Activated naive CD4-positive, alpha-beta T cell treated with anti-CD3 and anti-CD28 coated beads, Interleukin-2, amount 50 U/mL, for 24 hours (primary cell): ENCODE measurements around the gene RBM44.
A peak's percentile ranks its signal among the peaks of the same experiment; 100 is the strongest.

Experiments
- H3K27ac Mint-ChIP-seq: one replicate; pipeline ENCODE4 v1.8.0; 2021; ENCODE audit warnings: mild to moderate bottlenecking, mixed read lengths
- H3K27me3 Mint-ChIP-seq: one replicate; pipeline ENCODE4 v1.8.0; 2021; ENCODE audit warnings: mixed read lengths
- H3K36me3 Mint-ChIP-seq: one replicate; pipeline ENCODE4 v1.8.0; 2021; ENCODE audit warnings: mixed read lengths
- H3K4me1 Mint-ChIP-seq: one replicate; pipeline ENCODE4 v1.8.0; 2021; ENCODE audit warnings: mixed read lengths
- H3K4me3 Mint-ChIP-seq: one replicate; pipeline ENCODE4 v1.8.0; 2021; ENCODE audit warnings: mild to moderate bottlenecking, mixed read lengths
- H3K9me3 Mint-ChIP-seq: one replicate; pipeline ENCODE4 v1.8.0; 2021; ENCODE audit warnings: mixed read lengths

The RBM44 gene

DNA sequence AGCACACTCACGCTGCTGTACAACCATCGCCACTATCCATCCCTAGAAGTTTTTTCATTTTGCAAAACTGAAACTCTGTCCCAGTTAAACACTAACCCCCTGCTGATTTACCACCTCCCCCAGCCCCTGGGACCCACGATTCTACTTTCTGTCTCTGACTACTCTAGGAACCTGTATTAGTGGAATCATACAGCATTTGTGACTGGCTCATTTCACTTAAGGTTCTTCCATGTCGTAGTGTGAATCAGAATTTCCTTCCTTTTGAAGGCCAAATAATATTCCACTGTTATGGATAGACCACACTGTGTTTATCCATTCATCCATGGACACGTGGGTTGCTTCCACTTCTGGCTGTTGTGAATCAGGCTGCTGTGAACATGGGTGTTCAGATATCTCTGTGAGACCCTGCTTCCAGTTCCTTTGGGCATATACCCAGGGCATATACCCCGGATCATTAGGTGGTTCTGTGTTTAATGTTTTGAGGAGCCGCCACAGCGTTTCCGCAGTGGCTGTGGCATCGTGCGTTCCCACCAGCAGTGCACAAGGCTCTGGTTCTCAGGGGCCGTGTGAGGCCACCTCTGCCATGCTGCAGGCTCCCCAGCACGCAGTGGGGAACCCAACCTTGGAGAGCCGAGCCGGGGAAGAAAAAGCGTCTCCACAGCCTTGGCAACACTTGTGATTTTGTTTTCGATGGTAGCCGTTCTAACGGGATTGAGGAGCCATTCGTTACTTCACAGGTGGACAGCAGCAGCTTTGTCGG, 70.9 kb downstream of the RBM44 start:
- peaks cover 19% of the 10 kb centered on the region for H3K4me1 Mint-ChIP-seq
- no peaks in the 10 kb centered on the region for H3K27me3 Mint-ChIP-seq
- H3K36me3 Mint-ChIP-seq = no peaks in the 10 kb centered on the region
- H3K4me3 Mint-ChIP-seq = peak overlapping the region; percentile 16
- no peaks in the 10 kb centered on the region for H3K9me3 Mint-ChIP-seq
- no peak overlapping the region for H3K27ac Mint-ChIP-seq

DNA sequence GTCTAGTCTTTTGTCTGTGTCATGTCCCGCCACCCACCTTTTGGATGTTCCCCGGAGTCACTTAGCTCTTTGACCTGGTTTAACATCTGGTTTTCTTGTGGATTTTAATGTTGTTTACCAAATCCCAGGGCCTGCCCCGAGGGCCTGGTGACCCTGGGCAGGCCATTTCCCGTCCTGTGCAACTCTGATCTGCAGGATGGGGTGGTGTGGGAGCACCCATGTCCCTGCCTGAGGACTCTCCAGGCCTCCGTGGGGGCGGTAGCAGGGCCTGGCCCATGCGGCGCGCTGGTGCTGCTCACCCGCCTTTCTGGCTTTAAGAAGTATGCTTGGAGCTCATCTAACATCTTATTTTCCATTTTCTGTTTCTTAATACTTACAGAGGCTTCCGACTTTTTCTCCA, 71.5 kb downstream of the RBM44 start:
- Mint-ChIP-seq H3K27ac (no peak overlapping the region), H3K9me3 (no peaks in the 10 kb centered on the region), H3K36me3 (no peaks in the 10 kb centered on the region)

DNA sequence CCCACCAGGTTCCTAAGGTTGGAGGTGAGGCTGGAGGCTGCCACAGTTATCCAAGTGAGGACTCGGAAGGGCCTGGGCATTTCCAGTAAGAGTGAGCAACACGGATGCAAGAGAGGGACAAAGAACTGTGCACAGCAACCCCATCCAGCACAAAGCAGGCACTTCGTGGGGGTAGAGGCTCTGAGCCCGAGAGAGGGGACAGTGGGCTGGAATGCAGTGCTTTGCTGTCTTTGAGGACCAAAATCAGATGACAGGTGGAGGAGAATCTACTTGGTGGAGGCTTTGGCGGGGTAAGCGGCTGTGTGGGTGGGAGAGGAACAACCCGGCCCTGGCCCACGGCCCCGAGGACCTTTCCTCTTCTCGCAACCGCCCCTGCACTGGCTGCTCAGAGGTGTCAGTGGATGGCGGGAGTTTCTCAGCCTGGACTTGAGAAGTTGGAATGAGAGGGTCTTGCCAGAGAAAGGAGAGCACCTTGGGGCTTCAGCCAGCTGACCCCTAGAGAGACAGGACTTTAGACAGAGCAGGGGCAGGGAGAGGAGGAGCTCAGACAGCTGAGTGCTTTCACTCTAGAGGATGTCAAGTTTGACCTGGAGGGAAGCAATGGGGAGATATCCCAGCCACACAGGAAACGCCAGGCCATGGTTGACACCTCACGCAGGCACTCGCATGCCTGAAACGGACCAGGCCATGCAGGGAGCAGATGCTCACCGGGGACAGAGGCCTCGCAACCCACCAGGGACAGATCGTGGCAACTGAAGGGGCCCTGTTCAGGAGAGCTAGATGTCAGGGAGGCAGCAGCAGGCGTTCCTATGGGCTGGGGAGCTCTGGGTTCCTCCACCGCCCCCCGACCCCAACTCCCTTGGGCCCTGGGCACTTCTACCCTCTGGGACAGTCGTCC, 72.4 kb downstream of the RBM44 start:
- Mint-ChIP-seq H3K4me1 (peaks cover 19% of the 10 kb centered on the region), H3K9me3 (no peaks in the 10 kb centered on the region), H3K27me3 (no peaks in the 10 kb centered on the region), H3K36me3 (no peaks in the 10 kb centered on the region), H3K27ac (no peak overlapping the region), H3K4me3 (no peak overlapping the region)

More for the DNA sequence above, 71.5 kb downstream of the RBM44 start:
- Mint-ChIP-seq H3K4me3 (no peak overlapping the region), H3K4me1 (peaks cover 19% of the 10 kb centered on the region), H3K27me3 (no peaks in the 10 kb centered on the region)

DNA sequence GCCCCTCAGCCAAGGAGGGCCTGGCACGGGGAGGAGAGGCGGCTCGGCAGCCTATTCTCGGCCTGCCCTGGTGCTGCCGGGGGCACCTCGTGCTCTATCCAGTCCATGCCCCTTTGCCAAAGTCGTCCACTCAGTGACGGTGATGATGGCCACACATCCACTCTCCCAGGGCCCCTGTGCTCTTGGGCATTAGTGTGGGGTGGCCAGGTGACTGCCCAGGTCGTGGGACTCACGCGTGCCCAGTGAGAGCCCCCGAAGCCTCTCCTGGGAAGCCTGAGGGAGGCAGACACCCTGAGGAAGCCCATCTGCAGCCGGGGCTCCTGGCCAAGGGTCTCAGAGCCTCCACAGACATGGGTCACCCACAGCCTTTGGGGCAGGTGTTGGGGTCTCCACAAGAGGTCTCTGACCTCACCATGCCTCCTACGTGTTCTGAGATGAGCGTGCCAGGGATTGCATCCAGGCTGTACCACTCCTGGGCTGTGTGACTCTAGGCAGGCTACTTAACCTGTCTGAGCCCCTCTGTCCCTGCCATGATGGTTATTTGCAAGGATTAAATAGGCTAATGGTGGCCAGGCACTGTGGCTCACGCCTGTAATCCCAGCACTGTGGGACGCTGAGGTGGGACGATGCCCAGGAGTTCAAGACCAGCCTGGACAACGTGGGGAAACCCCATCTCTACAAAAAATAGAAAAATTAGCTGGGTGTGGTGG, 73.8 kb downstream of the RBM44 start:
- H3K4me1 Mint-ChIP-seq = peaks cover 19% of the 10 kb centered on the region
- H3K27ac Mint-ChIP-seq = no peak overlapping the region
- H3K36me3 Mint-ChIP-seq = no peaks in the 10 kb centered on the region

DNA sequence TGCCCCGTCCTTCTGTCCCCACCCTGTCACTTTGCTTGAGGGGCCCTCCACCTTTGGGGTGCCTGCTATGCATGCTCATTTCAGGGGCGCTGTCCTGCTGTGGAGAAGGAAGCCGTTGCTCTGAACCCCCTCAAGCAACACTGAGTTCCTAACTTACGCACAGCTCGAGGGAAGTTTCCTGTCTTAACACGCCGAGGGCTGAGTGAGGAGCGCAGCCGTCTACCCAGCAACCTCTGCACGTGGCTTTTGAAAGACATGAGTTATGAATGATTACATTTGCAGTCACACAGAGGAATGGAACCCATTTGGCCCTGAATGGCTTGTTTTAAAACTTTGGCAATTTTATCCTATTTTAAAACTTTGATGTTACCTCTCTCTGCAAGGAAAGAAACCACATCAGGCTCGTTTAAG, 74.8 kb downstream of the RBM44 start:
- Mint-ChIP-seq H3K4me3 (no peak overlapping the region), H3K9me3 (no peaks in the 10 kb centered on the region)

More for the DNA sequence above, 73.8 kb downstream of the RBM44 start:
- H3K4me3 Mint-ChIP-seq = no peak overlapping the region
- H3K9me3 Mint-ChIP-seq = no peaks in the 10 kb centered on the region
- H3K27me3 Mint-ChIP-seq = no peaks in the 10 kb centered on the region

DNA sequence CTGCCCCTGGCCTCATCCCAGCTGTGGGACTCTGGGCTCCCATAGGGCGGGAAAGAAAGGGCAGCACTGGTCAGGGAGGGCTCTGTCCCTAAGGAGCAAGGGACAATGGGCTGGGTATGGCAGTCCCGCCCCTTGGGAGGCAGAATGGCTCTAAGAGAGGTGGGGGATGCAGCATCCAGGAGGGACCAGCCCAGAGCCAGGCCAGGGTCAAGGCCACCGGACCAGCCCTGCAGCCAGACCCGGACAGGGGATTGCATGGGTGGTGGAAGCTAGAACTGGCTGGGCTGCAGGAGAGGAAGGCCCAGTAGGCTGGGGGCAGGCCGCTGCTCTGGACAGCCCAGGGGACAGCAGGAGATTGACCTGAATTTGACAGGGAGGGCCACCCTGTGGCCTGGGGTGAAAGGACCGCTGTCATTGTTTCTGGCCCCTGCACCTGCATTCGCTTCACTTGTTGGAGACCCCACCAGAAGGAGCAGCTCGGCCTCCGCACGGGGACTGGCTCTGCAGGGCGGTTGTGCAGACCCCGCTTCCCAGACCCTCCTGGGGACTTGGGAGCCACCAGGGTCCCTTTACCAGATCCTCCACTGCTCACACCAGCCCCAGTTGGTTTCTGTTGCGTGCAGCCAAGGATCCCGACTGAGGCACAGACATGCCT, 75.4 kb downstream of the RBM44 start:
- Mint-ChIP-seq H3K4me3 (no peak overlapping the region), H3K4me1 (peaks cover 12% of the 10 kb centered on the region), H3K36me3 (no peaks in the 10 kb centered on the region), H3K27me3 (no peaks in the 10 kb centered on the region), H3K27ac (no peak overlapping the region), H3K9me3 (no peaks in the 10 kb centered on the region)

More for the DNA sequence above, 74.8 kb downstream of the RBM44 start:
- Mint-ChIP-seq H3K27ac (no peak overlapping the region), H3K27me3 (no peaks in the 10 kb centered on the region), H3K4me1 (peaks cover 18% of the 10 kb centered on the region), H3K36me3 (no peaks in the 10 kb centered on the region)

DNA sequence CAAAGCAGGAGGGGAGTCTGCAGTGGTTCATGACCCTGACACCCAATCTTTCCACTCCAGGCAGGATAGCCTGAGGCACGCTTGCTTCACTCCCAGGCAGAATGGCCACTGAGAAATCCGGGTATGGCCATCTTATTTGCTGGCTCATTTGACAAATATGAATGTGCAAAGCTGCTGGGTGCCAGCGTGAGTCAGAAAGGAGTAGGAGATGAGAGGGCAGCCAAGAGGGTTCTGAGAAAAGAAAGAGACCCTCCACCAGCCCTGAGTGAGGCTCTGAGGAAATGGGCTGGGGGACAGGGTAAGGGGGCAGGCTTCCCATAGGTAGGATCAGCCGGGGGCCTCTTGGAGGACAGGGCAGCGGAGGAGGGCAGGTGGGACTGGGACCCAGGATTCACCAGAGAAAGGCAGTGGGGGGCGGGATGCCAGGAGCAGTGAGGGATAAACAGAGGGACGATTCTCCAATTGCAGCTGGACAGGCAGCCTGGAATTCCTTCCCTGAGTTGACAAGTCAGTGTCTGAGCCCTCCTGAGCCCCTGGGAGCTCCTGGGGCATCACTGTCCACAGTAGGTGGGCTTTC, 76.1 kb downstream of the RBM44 start:
- Mint-ChIP-seq H3K9me3 (no peaks in the 10 kb centered on the region), H3K27ac (no peak overlapping the region), H3K36me3 (no peaks in the 10 kb centered on the region), H3K27me3 (no peaks in the 10 kb centered on the region), H3K4me3 (no peak overlapping the region), H3K4me1 (peaks cover 8% of the 10 kb centered on the region)

DNA sequence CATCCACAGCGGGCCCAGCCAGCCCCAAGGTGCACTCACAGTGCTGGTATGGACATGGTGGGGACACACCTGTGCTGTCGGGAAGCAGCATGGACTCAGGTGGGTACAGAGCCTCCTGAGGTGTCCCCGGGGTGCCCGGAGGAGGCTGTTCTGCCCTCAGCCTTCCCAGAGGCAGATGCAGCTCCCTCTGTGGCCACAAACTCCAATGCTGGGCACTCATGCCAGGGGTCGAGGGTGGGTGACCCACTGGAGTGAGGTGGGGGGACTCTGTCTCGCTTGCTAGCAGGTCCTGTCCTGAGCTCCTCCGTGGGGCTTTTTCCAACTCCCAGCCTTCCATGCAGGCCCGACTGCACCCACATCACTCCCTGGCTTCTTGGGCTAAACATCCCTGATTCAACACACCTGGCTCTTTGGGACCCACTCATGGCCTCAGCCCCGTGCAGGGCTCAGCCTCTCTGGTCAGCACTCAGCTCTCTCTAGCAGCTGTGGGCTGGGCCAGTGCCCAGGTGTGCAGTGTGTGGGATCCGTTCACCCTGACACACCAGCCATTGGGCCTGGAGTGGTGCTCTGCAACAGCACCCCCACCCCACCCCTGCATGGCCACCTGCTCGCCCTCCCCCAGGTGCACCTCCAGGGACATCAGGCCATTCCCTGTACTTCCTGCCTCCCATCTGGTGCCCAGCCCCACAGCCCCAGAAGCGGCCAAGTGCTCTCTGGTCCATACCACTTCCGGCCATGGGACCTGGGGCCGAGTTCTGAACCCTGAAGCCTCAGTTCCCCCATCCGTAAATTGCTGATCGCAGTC, 76.9 kb downstream of the RBM44 start:
- Mint-ChIP-seq H3K27me3 (no peaks in the 10 kb centered on the region), H3K4me3 (no peak overlapping the region), H3K4me1 (peaks cover 8% of the 10 kb centered on the region), H3K9me3 (no peaks in the 10 kb centered on the region), H3K27ac (no peak overlapping the region), H3K36me3 (no peaks in the 10 kb centered on the region)

DNA sequence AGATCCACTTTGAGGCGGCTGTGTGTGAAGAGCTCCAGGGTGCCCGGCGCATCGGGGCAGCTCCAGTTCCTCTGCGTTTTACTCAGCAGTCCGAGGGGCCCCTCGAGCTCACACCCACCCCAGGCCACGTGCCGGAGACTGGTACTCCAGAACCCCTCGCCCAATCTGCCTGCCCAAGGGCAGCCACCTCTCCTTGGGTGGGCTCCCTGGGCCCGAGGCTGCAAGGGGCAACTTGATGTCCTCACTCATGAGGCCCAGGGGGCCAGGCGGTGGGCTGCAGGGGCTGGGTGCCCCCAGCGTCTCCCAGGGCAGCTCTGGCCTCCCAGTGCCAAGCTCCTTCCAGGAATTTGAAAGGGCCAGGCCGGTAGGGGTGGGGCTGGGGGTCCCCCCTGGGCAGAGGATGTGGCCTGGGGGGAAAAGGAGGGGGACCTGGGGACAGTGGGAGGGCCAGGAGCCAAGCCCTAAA, 77.5 kb downstream of the RBM44 start:
- no peak overlapping the region for H3K4me3 Mint-ChIP-seq
- no peaks in the 10 kb centered on the region for H3K9me3 Mint-ChIP-seq
- H3K36me3 Mint-ChIP-seq = no peaks in the 10 kb centered on the region
- H3K27me3 Mint-ChIP-seq = no peaks in the 10 kb centered on the region
- H3K27ac Mint-ChIP-seq = no peak overlapping the region
- peaks cover 8% of the 10 kb centered on the region for H3K4me1 Mint-ChIP-seq

DNA sequence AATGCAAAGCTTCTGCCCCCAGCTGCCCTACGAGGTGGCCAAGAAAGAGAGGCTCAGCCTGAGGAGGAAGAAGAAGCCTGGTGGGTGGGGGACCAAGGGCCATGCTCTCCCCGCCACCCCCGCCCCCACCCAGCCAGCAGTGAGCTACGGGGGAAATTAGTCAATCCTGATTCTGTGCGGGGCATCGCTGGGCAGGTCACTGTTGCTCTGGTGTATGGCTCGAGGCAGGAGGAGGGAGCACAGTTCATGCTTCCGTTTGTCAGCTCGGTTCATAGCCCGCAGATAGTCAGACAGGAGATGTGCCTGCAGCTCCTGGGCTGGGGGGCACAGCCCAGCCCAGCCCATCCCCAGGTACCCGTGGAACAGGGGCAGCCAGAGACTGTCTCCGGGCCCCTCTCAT, 78.0 kb downstream of the RBM44 start:
- Mint-ChIP-seq H3K36me3 (no peaks in the 10 kb centered on the region), H3K9me3 (no peaks in the 10 kb centered on the region), H3K4me1 (peaks cover 8% of the 10 kb centered on the region), H3K27ac (no peak overlapping the region), H3K27me3 (no peaks in the 10 kb centered on the region), H3K4me3 (no peak overlapping the region)

DNA sequence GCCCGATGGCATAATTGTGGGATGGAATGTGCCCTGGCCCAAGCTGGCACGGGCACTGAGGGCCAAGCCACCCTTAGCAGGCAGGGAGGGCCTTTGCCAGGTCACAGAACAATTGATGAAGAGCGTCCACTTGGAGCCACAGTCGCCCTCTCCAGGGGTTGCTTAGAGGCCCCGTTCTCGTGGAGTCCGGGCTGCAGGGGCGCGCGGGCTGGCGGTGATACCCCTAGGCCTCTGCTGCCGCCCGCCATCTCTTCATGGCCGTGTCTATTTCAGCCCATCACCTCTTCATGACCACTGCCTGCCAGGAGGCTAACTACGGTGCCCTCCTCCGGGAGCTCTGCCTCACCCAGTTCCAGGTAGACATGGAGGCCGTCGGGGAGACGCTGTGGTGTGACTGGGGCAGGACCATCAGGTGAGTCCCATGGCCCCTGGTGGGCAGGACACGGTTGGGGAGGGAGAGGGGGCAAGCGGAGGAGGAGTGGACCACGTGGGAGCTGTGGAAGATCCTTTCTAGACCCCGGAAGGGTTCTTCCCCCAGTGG, 78.4 kb downstream of the RBM44 start:
- Mint-ChIP-seq H3K4me3 (no peak overlapping the region), H3K27me3 (no peaks in the 10 kb centered on the region), H3K36me3 (no peaks in the 10 kb centered on the region), H3K4me1 (peaks cover 8% of the 10 kb centered on the region), H3K9me3 (no peaks in the 10 kb centered on the region), H3K27ac (no peak overlapping the region)

DNA sequence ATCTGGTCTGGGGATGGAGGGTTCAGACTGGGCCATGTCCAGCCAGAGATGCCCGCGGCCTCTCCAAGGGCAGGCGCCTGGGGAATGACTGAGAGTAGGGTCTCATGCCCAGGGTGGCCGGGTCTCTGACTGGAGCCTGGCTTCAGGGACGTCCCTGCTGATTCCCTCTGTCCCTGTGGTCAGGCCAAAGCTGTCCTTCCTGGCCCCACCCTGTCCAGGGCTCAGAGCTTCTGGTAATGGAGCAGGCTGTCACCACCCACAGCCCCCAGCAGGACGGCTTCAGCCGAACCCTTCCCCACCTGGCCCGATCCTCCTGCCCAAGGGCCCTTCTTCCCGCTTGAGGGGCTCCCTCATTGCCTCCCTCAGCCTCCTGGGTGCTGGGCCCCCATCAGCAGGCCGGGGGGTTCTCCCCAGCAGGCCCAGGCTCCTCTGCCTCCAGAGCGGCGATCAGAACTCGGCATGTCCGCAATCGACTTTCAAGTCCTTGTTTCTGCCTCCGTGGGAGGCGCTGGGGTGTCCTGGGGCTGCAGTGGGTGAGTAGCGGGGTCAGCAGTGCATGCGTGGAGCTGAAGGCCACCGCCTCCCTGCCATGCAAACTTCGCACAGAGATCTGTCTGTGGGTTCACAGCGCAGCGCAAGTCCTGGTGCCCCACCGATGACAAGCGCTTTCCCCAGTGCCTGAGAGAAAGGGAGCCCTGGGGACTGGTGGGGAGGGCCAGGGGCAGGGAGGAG, 79.2 kb downstream of the RBM44 start:
- Mint-ChIP-seq H3K9me3 (no peaks in the 10 kb centered on the region), H3K27me3 (no peaks in the 10 kb centered on the region), H3K4me3 (no peak overlapping the region), H3K27ac (no peak overlapping the region), H3K36me3 (no peaks in the 10 kb centered on the region), H3K4me1 (peaks cover 8% of the 10 kb centered on the region)

DNA sequence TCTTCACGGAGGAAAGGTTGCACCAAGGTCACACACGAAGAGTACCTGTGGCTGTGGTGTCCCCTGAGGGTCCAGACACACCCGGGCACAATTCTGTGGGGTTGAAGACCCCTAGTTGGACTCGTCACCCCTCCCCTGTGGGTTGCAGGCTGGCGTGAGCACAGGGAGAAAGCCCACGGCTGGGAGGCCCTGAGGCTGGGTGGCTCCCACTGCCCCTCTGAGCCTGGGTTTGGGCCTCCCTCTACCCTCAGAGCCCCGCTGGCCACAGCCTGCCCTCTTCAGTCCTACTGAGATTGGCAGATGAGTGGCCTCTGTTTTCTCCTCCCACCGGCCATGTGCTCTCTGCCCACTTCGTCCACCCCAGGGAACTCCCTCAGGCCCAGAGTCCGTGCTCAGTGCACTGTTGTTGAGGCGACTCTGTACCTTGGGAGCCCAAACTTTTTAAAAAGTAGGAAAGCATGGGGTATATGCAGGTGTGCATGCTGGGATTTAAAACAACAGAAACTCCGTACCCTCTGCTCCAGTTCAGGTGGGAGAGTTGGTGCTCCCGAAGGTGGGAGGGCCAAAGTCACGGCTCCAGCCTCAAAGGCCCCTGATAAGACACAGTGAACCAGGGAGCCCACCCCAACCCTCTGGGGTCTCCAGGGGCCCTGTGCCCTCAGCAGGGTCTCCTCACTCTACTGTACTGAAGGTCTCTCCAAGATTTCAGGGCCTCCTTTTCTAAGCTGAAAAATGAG, 79.9 kb downstream of the RBM44 start:
- Mint-ChIP-seq H3K36me3 (no peaks in the 10 kb centered on the region), H3K4me1 (peaks cover 4% of the 10 kb centered on the region), H3K9me3 (no peaks in the 10 kb centered on the region), H3K27ac (peak overlapping the region; percentile 46), H3K27me3 (no peaks in the 10 kb centered on the region), H3K4me3 (no peak overlapping the region)
